ENCODE results near the gene SH2B3. TPM values are rescaled to one million over a fixed set of nuclear protein-coding genes. Genes with fewer than 3 reads are reported as not detected.
"Not testable (repeated sequence)": the region's sequence is repeated elsewhere in the genome, so short reads cannot be mapped to it uniquely, and the experiment has no call there.

SH2B3 gene
- total RNA-seq, 1 donor, result 27.8 TPM

DNA sequence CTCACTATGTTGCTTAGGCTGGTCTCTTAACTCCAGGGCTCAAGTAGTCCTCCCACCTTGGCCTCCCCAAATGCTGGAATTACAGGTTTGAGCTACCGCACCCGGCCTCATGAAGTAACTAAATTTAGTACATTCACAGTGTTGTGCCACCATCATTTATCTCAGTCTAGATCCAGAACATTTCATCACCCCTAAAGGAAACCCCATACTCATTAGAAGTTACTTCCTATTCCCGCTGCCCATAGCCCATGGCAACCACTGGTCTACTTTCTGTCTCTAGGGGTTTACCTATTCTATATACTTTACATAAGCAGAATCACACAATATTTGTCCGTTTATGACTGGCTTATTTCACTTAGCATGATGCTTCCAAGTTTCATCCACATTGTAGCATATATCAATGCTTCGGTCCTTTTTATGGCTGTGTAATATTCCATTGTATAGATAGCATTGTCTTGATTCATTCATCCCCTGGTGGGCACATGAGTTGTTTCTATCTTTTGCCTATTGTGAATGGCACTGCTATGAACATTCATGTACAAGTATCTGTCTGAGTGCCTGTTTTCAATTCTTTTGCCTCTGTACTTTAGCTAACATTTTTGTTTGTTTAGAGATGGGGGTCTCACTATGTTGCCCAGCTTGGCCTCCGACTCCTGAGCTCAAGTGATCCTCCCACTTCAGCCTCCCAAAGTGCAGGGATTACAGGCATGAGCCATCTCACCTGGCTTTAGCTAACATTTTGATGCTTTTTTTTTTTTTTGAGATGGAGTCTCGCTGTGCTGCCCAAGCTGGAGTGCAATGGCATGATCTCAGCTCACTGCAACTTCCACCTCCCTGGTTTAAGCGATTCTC is 10.2 kb upstream of the SH2B3 start:
- no peak overlapping the region for H3K4me3 ChIP-seq (ENCODE audit: low read depth, low read length)
- DNase-seq (ENCODE audit: low read depth), result no peak
- TF ChIP-seq, protein P1, sequence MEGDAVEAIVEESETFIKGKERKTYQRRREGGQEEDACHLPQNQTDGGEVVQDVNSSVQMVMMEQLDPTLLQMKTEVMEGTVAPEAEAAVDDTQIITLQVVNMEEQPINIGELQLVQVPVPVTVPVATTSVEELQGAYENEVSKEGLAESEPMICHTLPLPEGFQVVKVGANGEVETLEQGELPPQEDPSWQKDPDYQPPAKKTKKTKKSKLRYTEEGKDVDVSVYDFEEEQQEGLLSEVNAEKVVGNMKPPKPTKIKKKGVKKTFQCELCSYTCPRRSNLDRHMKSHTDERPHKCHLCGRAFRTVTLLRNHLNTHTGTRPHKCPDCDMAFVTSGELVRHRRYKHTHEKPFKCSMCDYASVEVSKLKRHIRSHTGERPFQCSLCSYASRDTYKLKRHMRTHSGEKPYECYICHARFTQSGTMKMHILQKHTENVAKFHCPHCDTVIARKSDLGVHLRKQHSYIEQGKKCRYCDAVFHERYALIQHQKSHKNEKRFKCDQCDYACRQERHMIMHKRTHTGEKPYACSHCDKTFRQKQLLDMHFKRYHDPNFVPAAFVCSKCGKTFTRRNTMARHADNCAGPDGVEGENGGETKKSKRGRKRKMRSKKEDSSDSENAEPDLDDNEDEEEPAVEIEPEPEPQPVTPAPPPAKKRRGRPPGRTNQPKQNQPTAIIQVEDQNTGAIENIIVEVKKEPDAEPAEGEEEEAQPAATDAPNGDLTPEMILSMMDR (IDR thresholded peaks at IDR 0.05; ENCODE audit: insufficient read depth, low read length), result no peak

DNA sequence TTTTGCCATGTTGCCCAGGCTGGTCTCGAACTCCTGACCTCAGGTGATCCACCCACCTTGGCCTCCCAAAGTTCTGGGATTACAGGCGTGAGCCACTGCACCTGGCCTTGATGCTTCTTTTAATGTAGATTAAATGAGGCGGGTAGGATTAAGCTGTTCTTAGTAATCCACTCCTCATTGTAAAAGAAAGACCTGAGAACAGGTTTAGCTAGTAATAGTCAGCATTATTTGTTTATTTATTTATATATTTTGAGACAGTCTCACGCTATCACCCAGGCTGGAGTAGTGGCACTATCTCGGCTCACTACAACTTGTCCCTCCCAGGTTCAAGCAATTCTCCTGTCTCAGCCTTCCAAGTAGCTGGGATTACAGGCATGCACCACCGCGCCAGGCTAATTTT is 9.5 kb upstream of the SH2B3 start:
- not testable (repeated sequence) for H3K4me3 ChIP-seq (ENCODE audit: low read depth, low read length); DNase-seq (ENCODE audit: low read depth)

DNA sequence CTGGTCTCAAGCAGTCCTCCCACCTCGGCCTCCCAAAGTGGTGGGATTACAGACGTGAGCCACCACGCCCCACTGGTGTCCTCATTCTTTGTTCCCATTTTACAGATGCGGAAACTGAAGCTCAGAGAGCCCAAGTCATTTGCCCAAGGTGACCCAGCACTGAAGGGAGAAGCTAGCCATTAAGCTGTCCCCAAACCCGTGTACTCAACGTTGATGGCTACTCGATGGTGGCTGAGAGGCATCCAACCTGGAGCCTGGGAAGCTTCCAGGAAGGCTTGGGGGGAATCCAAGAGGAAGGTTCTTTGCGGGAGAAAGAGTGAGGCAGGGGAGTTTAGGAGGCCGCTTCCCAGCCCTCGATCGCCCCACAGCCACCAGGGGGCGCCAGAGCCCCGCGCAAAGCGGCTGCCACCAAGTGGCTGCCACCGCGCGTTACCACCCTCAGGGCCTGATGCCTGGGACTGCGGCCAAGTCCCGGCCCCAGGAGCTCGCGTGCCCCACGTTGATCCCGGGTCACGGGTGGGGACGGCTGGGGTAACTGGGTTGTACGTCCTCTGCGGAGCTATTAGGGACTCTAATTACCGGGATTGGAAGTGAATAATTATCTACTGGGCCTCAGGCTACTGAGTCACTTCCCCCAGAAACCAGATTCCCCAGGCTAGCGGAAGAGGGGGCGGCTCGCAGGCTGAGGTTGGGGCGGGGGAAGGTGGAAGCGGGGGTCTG is 8.8 kb upstream of the SH2B3 start:
- peak overlapping the region; percentile 52 for H3K4me3 ChIP-seq (ENCODE audit: low read depth, low read length)
- TF ChIP-seq, protein P1 (IDR thresholded peaks at IDR 0.05; ENCODE audit: insufficient read depth, low read length), result peak; percentile 96
- peak; percentile 75 for DNase-seq (ENCODE audit: low read depth)

DNA sequence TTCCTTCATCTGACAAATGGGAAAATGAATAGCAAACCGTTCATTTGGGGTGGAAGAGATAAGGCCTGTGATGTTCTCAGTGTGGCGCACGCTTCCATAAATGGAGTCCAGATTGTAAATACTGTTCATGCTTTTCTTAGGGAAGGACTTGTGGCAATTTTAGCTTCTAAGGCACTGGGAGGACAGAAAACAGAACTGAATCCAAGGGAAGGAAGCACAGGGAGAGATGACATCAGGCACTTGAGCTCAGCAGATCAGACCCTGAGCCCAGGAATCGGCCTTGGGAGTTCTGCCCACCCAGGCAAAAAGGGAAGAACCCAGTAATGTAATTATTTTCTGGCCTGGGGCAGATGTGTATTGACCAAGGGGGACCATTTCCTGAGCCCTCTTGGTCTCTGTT is 7.2 kb upstream of the SH2B3 start:
- DNase-seq (ENCODE audit: low read depth), result no peak
- H3K4me3 ChIP-seq (ENCODE audit: low read depth, low read length), result no peak overlapping the region
- TF ChIP-seq, protein P1 (IDR thresholded peaks at IDR 0.05; ENCODE audit: insufficient read depth, low read length), result no peak

DNA sequence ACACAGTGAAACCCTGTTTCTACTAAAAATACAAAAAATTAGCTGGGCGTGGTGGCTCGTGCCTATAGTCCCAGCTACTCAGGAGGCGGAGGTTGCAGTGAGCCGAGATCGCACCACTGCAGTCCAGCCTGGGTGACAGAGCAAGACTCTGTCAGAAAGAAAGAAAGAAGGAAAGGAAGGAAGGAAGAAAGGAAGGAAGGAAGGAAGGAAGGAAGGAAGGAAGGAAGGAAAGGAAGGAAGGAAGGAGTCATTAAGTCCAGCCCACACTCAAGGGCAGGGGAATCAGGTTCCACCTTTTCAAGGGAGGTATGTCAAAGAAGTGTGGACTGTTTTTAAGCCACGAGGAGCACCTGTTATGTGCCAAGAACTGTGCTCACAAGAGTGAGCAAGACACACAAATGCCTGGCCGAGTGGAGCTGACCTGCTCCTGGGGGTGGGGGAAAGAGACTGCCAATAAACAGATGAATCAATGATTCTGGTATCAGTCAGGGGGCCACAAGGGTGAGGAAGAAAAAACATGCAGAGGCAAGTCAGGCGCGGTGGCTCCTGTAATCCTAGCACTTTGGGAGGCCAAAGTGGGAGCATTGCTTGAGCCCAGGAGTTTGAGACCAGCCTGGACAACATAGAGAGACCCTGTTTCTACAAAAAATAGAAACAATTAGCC is 5.8 kb upstream of the SH2B3 start:
- not testable (repeated sequence) for H3K4me3 ChIP-seq (ENCODE audit: low read depth, low read length); DNase-seq (ENCODE audit: low read depth)

DNA sequence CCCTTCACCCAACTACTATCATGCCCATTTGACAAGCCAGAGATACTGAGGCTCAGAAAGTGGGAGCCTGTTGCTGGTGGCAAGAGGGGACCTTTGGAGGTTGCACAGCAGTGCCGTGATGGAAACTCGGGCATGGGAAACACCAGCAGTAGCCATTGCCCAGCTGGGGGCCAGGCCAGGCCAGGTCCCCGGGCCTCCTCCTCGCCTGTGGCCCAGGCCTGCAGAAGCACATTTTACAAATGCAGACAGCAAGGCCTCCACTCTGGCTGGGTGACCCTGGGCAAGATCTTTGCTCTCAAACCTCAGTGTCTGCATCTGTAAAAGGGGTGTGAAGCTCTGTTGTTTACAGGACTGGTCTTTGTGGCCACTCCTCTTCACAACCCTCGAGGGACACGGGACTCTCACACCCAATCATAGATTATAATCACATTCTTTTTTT is 4.5 kb upstream of the SH2B3 start:
- H3K4me3 ChIP-seq (ENCODE audit: low read depth, low read length), result no peak overlapping the region
- no peak for DNase-seq (ENCODE audit: low read depth)
- TF ChIP-seq, protein P1 (IDR thresholded peaks at IDR 0.05; ENCODE audit: insufficient read depth, low read length), result no peak

DNA sequence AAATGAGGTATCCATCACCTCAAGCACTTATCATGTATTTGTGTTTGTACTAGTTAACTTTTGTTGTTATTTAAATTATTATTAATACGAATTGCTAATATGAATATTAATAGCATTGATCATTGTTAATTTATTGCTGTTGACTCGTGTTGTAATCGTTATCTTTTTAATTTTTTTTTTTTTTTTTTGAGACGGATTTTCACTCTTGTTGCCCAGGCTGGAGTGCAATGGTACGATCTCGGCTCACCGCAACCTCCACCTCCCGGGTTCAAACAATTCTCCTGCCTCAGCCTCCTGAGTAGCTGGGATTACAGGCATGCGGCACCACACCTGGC is 3.3 kb upstream of the SH2B3 start:
- not testable (repeated sequence) for DNase-seq (ENCODE audit: low read depth); H3K4me3 ChIP-seq (ENCODE audit: low read depth, low read length)

DNA sequence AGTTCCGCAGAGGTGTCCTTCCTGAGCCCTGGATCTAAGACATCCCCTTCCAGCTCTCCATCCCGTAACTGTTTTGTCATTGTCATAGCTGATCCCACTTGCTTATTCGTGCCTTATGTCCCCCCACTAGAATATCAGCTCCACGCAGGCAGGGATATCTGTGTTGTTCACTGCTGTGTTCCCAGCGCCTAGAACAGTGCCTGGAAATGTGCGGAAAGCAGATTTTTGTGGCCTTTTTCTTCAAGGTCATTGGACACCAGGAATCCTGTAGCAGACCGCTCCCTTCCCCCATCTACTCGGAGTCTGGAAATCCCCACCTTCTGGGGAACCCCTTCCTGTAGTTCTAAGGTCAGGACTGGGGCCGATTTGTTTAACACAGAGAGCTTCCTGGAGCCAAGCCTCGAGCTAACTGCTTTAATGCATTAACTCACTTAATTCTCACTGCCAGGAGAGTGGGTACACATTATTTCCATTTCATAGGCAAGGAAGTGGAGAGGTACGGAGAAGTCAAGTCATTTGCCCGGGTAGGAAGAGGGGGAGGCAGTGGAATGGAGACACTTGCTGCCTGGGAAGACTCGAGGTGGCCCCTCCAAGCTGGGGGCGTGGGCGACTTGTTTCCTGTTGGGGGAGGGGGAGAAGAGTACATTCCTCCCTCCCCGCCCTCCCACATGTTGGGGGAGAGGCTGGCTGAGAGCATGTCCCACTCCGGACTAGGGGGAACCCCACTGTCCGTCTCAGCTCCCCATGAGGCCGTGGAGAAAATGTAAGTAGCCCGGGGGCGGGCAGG is 1.2 kb upstream of the SH2B3 start:
- DNase-seq (ENCODE audit: low read depth), result no peak
- TF ChIP-seq, protein P1 (IDR thresholded peaks at IDR 0.05; ENCODE audit: insufficient read depth, low read length), result no peak
- peak overlapping the region; percentile 66 for H3K4me3 ChIP-seq (ENCODE audit: low read depth, low read length)

All from fibroblast of the aortic adventitia (primary cell).